HEK293 (cell line): ENCODE measurements around the gene RPS29.
A peak's percentile ranks its signal among the peaks of the same experiment; 100 is the strongest.

ENCODE experiments used
- CTCF ChIA-PET: fragments of 350-600 bp; formaldehyde crosslinking; extraction: SDS; loops from one replicate; lab custom pipeline; 2021; ENCODE audit warnings: antibody characterized with exemption; lab: Yijun Ruan, JAX
- POLR2A ChIA-PET: fragments of 300-600 bp; formaldehyde crosslinking; extraction: SDS; loops from one replicate; lab custom pipeline; 2020; ENCODE audit warnings: antibody characterized with exemption, inconsistent platforms; lab: Yijun Ruan, JAX
- H3K27ac ChIP-seq: fragments of 200-500 bp; sonication (Bioruptor generic); 2 replicates; pipeline ENCODE4 v1.5.1; 2014; ENCODE audit warnings: low read depth, low read length, control low read depth, inconsistent platforms; ENCODE audit errors: extremely low read depth
- H3K36me3 ChIP-seq, 2 experiments: fragments of 200-500 bp in 1 of 2; sonication (Bioruptor generic) in 1 of 2; 1 replicate in 1 of 2; 2 replicates in 1 of 2; pipeline ENCODE4 v1.5.1; 2014 to 2017; ENCODE audit warnings: inconsistent platforms in 2 of 2, low read length in 2 of 2; ENCODE audit not compliant: control insufficient read depth in 2 of 2, insufficient read depth in 1 of 2
- H3K4me1 ChIP-seq: fragments of 200-500 bp; sonication (Bioruptor generic); 2 replicates; pipeline ENCODE4 v1.5.1; 2014; ENCODE audit warnings: mild to moderate bottlenecking, low read length, inconsistent platforms; ENCODE audit not compliant: control insufficient read depth, insufficient read depth
- H3K4me3 ChIP-seq: 2 replicates; pipeline ENCODE4 v1.5.1; 2011; ENCODE audit warnings: low read depth, mild to moderate bottlenecking, control low read depth, low read length, moderate library complexity
- H3K9me3 ChIP-seq: fragments of 200-500 bp; sonication (Bioruptor generic); 2 replicates; pipeline ENCODE4 v1.5.1; 2014; ENCODE audit warnings: low read depth, low read length, inconsistent platforms; ENCODE audit not compliant: control insufficient read depth, insufficient read depth
- OSR2 ChIP-seq: fragments of 450-650 bp; formaldehyde crosslinking; IDR thresholded peaks from 2 replicates; pipeline ENCODE4 v1.5.1; 2016; ENCODE audit warnings: missing biosample characterization, missing genetic modification characterization
- PRDM1 ChIP-seq: fragments of 450-650 bp; formaldehyde crosslinking; IDR thresholded peaks from 2 replicates; pipeline ENCODE4; 2016; ENCODE audit warnings: missing biosample characterization, missing genetic modification characterization
- ZBTB17 ChIP-seq: fragments of 450-650 bp; formaldehyde crosslinking; IDR thresholded peaks from 2 replicates; pipeline ENCODE4 v1.5.1; 2016; ENCODE audit warnings: missing biosample characterization, missing genetic modification characterization
- ZNF292 ChIP-seq: fragments of 450-650 bp; formaldehyde crosslinking; IDR thresholded peaks from 2 replicates; pipeline ENCODE4 v1.5.1; 2016; ENCODE audit warnings: low read depth, missing biosample characterization, missing genetic modification characterization, borderline replicate concordance
- ZNF354C ChIP-seq: fragments of 450-650 bp; formaldehyde crosslinking; IDR thresholded peaks from 2 replicates; pipeline ENCODE4 v1.5.1; 2016; ENCODE audit warnings: missing biosample characterization, missing genetic modification characterization, low read depth, borderline replicate concordance
- ZNF555 ChIP-seq: fragments of 450-650 bp; formaldehyde crosslinking; conservative IDR thresholded peaks from 2 replicates; pipeline ENCODE4 v1.5.1; 2017; ENCODE audit warnings: missing biosample characterization, mild to moderate bottlenecking, missing genetic modification characterization, inconsistent platforms
- TF ChIP-seq, protein P1 (sequence below): fragments of 450-650 bp; formaldehyde crosslinking; IDR thresholded peaks from 2 replicates; pipeline ENCODE4 v1.5.1; 2016; ENCODE audit warnings: missing biosample characterization, missing genetic modification characterization
- TF ChIP-seq, protein P2 (sequence below): fragments of 450-650 bp; formaldehyde crosslinking; IDR thresholded peaks from 2 replicates; pipeline ENCODE4 v1.5.1; 2017; ENCODE audit warnings: missing biosample characterization, missing genetic modification characterization
- TF ChIP-seq, protein P3 (sequence below): fragments of 450-650 bp; formaldehyde crosslinking; IDR thresholded peaks from 2 replicates; pipeline ENCODE4 v1.5.1; 2016; ENCODE audit warnings: missing biosample characterization, missing genetic modification characterization
- TF ChIP-seq, protein P4 (sequence below): fragments of 450-650 bp; formaldehyde crosslinking; IDR thresholded peaks from 2 replicates; pipeline ENCODE4 v1.5.1; 2016; ENCODE audit warnings: missing biosample characterization, missing genetic modification characterization
- TF ChIP-seq, protein P5 (sequence below): fragments of 450-650 bp; formaldehyde crosslinking; IDR thresholded peaks from 2 replicates; pipeline ENCODE4 v1.5.1; 2016; ENCODE audit warnings: missing biosample characterization, missing genetic modification characterization

The RPS29 gene

DNA sequence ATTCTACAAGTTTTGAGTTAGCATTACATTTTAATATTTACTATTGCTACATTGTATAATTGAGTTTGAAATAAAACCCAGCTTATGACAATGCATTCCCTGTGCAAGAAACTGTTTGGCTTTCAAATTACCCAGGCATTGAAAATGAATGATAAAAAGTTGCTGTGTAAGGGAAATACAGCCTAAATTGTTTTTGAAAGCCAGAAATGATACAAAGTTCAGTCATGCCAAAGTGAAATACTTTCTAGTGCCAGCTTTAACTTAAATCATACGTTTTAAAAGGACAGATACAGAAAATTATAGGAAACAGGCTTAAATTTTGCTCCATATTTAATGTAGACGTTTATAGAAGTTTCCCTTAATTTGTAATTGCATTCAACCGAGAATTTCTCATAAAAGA lies 37.2 kb upstream of the RPS29 start:
- Histone ChIP-seq H3K27ac (no peak overlapping the region), H3K9me3 (no peaks in the 10 kb centered on the region), H3K36me3 (peaks cover 20 to 31% of the 10 kb centered on the region in 2 experiments), H3K4me3 (peak overlapping the region; percentile 21), H3K4me1 (no peaks in the 10 kb centered on the region)
- POLR2A ChIA-PET, result interaction anchor here (3.0 kb wide), 1 partner anchor 11 kb away, joined by 18 read pairs; no protein-coding TSS in a partner anchor
- TF ChIP-seq, protein P1, sequence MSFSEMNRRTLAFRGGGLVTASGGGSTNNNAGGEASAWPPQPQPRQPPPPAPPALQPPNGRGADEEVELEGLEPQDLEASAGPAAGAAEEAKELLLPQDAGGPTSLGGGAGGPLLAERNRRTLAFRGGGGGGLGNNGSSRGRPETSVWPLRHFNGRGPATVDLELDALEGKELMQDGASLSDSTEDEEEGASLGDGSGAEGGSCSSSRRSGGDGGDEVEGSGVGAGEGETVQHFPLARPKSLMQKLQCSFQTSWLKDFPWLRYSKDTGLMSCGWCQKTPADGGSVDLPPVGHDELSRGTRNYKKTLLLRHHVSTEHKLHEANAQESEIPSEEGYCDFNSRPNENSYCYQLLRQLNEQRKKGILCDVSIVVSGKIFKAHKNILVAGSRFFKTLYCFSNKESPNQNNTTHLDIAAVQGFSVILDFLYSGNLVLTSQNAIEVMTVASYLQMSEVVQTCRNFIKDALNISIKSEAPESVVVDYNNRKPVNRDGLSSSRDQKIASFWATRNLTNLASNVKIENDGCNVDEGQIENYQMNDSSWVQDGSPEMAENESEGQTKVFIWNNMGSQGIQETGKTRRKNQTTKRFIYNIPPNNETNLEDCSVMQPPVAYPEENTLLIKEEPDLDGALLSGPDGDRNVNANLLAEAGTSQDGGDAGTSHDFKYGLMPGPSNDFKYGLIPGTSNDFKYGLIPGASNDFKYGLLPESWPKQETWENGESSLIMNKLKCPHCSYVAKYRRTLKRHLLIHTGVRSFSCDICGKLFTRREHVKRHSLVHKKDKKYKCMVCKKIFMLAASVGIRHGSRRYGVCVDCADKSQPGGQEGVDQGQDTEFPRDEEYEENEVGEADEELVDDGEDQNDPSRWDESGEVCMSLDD (tag by site-specific recombination), result no peak
- TF ChIP-seq, protein P2, sequence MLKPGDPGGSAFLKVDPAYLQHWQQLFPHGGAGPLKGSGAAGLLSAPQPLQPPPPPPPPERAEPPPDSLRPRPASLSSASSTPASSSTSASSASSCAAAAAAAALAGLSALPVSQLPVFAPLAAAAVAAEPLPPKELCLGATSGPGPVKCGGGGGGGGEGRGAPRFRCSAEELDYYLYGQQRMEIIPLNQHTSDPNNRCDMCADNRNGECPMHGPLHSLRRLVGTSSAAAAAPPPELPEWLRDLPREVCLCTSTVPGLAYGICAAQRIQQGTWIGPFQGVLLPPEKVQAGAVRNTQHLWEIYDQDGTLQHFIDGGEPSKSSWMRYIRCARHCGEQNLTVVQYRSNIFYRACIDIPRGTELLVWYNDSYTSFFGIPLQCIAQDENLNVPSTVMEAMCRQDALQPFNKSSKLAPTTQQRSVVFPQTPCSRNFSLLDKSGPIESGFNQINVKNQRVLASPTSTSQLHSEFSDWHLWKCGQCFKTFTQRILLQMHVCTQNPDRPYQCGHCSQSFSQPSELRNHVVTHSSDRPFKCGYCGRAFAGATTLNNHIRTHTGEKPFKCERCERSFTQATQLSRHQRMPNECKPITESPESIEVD, result peak; percentile 55
- CTCF ChIA-PET, result interaction anchor here (1.6 kb wide), 1 partner anchor 36 kb away, joined by 6 read pairs; no protein-coding TSS in a partner anchor

DNA sequence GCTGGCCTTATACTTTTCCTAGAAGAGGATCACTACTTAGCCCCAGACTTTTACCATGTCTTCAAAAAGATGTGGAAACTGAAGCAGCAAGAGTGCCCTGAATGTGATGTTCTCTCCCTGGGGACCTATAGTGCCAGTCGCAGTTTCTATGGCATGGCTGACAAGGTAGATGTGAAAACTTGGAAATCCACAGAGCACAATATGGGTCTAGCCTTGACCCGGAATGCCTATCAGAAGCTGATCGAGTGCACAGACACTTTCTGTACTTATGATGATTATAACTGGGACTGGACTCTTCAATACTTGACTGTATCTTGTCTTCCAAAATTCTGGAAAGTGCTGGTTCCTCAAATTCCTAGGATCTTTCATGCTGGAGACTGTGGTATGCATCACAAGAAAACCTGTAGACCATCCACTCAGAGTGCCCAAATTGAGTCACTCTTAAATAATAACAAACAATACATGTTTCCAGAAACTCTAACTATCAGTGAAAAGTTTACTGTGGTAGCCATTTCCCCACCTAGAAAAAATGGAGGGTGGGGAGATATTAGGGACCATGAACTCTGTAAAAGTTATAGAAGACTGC lies 35.9 kb upstream of the RPS29 start:
- Histone ChIP-seq H3K4me3 (peak overlapping the region; percentile 87), H3K9me3 (no peaks in the 10 kb centered on the region), H3K36me3 (peaks cover 22 to 40% of the 10 kb centered on the region in 2 experiments), H3K4me1 (no peaks in the 10 kb centered on the region), H3K27ac (no peak overlapping the region)
- CTCF ChIA-PET, result interaction anchor here (0.9 to 2.5 kb wide), 3 partner anchors 9 to 146 kb away, joined by 3 to 10 read pairs (median 3); partner anchors contain the start of genes DNAAF2 and KLHDC2
- POLR2A ChIA-PET, result interaction anchor here (1.0 to 3.0 kb wide), 8 partner anchors 10 to 240 kb away, joined by 3 to 44 read pairs (median 20); partner anchors contain the start of genes DNAAF2, KLHDC2, LRR1 and RPS29
- no peak for TF ChIP-seq ZNF292 (tag by site-specific recombination)
- peak; percentile 80 for TF ChIP-seq ZBTB17 (tag by site-specific recombination)
- TF ChIP-seq OSR2 (tag by site-specific recombination), result no peak
- TF ChIP-seq ZNF354C (tag by site-specific recombination), result no peak
- TF ChIP-seq, protein P3, sequence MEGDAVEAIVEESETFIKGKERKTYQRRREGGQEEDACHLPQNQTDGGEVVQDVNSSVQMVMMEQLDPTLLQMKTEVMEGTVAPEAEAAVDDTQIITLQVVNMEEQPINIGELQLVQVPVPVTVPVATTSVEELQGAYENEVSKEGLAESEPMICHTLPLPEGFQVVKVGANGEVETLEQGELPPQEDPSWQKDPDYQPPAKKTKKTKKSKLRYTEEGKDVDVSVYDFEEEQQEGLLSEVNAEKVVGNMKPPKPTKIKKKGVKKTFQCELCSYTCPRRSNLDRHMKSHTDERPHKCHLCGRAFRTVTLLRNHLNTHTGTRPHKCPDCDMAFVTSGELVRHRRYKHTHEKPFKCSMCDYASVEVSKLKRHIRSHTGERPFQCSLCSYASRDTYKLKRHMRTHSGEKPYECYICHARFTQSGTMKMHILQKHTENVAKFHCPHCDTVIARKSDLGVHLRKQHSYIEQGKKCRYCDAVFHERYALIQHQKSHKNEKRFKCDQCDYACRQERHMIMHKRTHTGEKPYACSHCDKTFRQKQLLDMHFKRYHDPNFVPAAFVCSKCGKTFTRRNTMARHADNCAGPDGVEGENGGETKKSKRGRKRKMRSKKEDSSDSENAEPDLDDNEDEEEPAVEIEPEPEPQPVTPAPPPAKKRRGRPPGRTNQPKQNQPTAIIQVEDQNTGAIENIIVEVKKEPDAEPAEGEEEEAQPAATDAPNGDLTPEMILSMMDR (tag by site-specific recombination), result no peak
- TF ChIP-seq PRDM1 (tag by site-specific recombination), result peak; percentile 54; the same call in 1 of the 2 replicates
- TF ChIP-seq, protein P4, sequence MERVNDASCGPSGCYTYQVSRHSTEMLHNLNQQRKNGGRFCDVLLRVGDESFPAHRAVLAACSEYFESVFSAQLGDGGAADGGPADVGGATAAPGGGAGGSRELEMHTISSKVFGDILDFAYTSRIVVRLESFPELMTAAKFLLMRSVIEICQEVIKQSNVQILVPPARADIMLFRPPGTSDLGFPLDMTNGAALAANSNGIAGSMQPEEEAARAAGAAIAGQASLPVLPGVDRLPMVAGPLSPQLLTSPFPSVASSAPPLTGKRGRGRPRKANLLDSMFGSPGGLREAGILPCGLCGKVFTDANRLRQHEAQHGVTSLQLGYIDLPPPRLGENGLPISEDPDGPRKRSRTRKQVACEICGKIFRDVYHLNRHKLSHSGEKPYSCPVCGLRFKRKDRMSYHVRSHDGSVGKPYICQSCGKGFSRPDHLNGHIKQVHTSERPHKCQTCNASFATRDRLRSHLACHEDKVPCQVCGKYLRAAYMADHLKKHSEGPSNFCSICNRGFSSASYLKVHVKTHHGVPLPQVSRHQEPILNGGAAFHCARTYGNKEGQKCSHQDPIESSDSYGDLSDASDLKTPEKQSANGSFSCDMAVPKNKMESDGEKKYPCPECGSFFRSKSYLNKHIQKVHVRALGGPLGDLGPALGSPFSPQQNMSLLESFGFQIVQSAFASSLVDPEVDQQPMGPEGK (tag by site-specific recombination), result no peak
- no peak for TF ChIP-seq ZNF555 (tag by site-specific recombination)
- TF ChIP-seq, protein P5, sequence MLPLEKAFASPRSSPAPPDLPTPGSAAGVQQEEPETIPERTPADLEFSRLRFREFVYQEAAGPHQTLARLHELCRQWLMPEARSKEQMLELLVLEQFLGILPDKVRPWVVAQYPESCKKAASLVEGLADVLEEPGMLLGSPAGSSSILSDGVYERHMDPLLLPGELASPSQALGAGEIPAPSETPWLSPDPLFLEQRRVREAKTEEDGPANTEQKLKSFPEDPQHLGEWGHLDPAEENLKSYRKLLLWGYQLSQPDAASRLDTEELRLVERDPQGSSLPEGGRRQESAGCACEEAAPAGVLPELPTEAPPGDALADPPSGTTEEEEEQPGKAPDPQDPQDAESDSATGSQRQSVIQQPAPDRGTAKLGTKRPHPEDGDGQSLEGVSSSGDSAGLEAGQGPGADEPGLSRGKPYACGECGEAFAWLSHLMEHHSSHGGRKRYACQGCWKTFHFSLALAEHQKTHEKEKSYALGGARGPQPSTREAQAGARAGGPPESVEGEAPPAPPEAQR (tag by site-specific recombination), result no peak
